Activated T-cell treated with anti-CD3 and anti-CD28 coated beads, Interleukin-2, amount 50 U/mL, for 4 hours (primary cell): ENCODE data around the gene ZNF296. TPM values are rescaled to one million over a fixed set of nuclear protein-coding genes. Genes with fewer than 3 reads are reported as not detected.
A peak's percentile ranks its signal among the peaks of the same experiment; 100 is the strongest.

Experiments
- ATAC-seq, 2 donors: fragments of 200-7000 bp; cut with Tn5 transposase; one replicate each; pipeline ENCODE4 v1.10.0; 2021
- DNase-seq: peaks from one replicate; pipeline ENCODE4 v3.0.0-alpha.2; 2020
- H3K27me3 Mint-ChIP-seq: one replicate; pipeline ENCODE4 v1.8.0; 2021; ENCODE audit warnings: low read depth, mixed read lengths
- H3K36me3 Mint-ChIP-seq: one replicate; pipeline ENCODE4 v1.8.0; 2022; ENCODE audit warnings: mixed read lengths; ENCODE audit not compliant: insufficient read depth
- H3K4me1 Mint-ChIP-seq: one replicate; pipeline ENCODE4 v1.8.0; 2021; ENCODE audit warnings: low read depth, mixed read lengths
- H3K4me3 Mint-ChIP-seq: one replicate; pipeline ENCODE4 v1.8.0; 2021; ENCODE audit warnings: mild to moderate bottlenecking, moderate library complexity, mixed read lengths
- H3K9me3 Mint-ChIP-seq: one replicate; pipeline ENCODE4 v1.8.0; 2021; ENCODE audit warnings: mixed read lengths
- total RNA-seq, 3 donors: library from RNA; stranded (reverse); gene quantifications; one replicate each; pipeline ENCODE4 v1.2.1, GENCODE V29; 2021

Gene ZNF296
- total RNA-seq, 3 donors from 2014 or later = 7.8 to 10.2 (median 8.6) TPM

- Mint-ChIP-seq H3K27me3 (no peaks in the 10 kb centered on the region), H3K4me3 (no peak overlapping the region), H3K4me1 (peaks cover 72% of the 10 kb centered on the region), H3K9me3 (no peaks in the 10 kb centered on the region), H3K36me3 (peaks cover 13% of the 10 kb centered on the region)
- ATAC-seq (no peak), DNase-seq (no peak)
These were observed 21.7 kb upstream of the ZNF296 start for GRCh38 chr19:45097776-45098520.

GRCh38 chr19:45097450-45097775 lies 21.1 kb upstream of the ZNF296 start:
- ATAC-seq = no peak
- H3K9me3 Mint-ChIP-seq = no peaks in the 10 kb centered on the region
- H3K4me1 Mint-ChIP-seq = peaks cover 70% of the 10 kb centered on the region
- H3K4me3 Mint-ChIP-seq = no peak overlapping the region
- H3K27me3 Mint-ChIP-seq = no peaks in the 10 kb centered on the region
- peaks cover 13% of the 10 kb centered on the region for H3K36me3 Mint-ChIP-seq
- no peak for DNase-seq

DNA sequence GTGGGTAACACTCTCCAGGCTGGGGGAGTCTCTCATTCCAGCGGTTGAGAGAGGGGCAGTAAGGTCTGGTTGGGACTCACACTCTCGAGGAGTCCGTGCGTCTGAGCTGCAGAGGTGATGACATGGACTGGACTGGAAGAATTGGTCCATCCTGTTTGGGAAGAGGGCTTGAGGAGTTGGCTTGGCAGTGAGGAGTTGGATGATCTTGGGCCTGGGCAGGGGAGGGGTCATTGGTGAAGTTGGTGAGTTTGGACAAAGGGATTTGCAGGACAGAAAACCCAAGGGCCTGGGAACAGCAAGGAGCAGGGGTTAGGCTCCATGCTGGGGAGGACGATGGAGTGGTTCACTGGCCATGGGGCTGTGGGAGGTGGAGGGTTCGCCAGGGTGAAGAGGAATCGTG lies 20.4 kb upstream of the ZNF296 start:
- Mint-ChIP-seq H3K9me3 (no peaks in the 10 kb centered on the region), H3K27me3 (no peaks in the 10 kb centered on the region), H3K4me3 (no peak overlapping the region), H3K4me1 (peaks cover 69% of the 10 kb centered on the region), H3K36me3 (peaks cover 17% of the 10 kb centered on the region)
- no peak for DNase-seq
- ATAC-seq = no peak

GRCh38 chr19:45095496-45096413 lies 19.5 kb upstream of the ZNF296 start:
- Mint-ChIP-seq H3K36me3 (peaks cover 23% of the 10 kb centered on the region), H3K4me1 (peaks cover 71% of the 10 kb centered on the region), H3K4me3 (peak overlapping the region; percentile 38), H3K9me3 (peaks cover 3% of the 10 kb centered on the region), H3K27me3 (no peaks in the 10 kb centered on the region)
- DNase-seq = no peak
- no peak for ATAC-seq

GRCh38 chr19:45094707-45095106 lies 18.4 kb upstream of the ZNF296 start:
- ATAC-seq = no peak
- peaks cover 26% of the 10 kb centered on the region for H3K36me3 Mint-ChIP-seq
- peaks cover 3% of the 10 kb centered on the region for H3K9me3 Mint-ChIP-seq
- DNase-seq = no peak
- H3K27me3 Mint-ChIP-seq = no peaks in the 10 kb centered on the region
- peak overlapping the region; percentile 94 for H3K4me3 Mint-ChIP-seq
- peaks cover 75% of the 10 kb centered on the region for H3K4me1 Mint-ChIP-seq

DNA sequence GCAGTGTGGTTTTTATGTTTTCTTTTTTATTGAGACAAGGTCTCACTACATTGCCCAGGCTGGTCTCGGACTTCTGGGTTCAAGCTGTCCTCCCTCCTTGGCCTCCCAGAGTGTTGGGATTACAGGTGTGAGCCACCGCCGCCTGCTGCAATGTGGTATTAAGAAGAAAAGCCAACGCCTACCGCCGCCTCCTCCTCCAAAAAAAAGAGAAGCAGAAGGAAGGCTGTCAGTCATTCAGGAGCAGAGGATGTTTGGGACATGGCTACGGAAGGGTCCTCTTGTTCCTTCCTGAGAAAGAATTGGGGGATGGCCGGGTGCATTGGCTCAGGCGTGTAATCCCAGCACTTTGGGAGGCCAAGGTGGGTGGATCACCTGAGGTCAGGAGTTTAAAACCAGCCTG lies 17.9 kb upstream of the ZNF296 start:
- no peak for ATAC-seq
- peaks cover 70% of the 10 kb centered on the region for H3K4me1 Mint-ChIP-seq
- peaks cover 3% of the 10 kb centered on the region for H3K9me3 Mint-ChIP-seq
- H3K27me3 Mint-ChIP-seq = no peaks in the 10 kb centered on the region
- peak overlapping the region; percentile 94 for H3K4me3 Mint-ChIP-seq
- DNase-seq = no peak
- H3K36me3 Mint-ChIP-seq = peaks cover 26% of the 10 kb centered on the region

- ATAC-seq = peak; percentile 74 to 76
- H3K27me3 Mint-ChIP-seq = no peaks in the 10 kb centered on the region
- peak; percentile 89 for DNase-seq
- peaks cover 26% of the 10 kb centered on the region for H3K36me3 Mint-ChIP-seq
- H3K4me3 Mint-ChIP-seq = peak within 1 kb of the TSS; percentile 94
- H3K4me1 Mint-ChIP-seq = peaks cover 68% of the 10 kb centered on the region
- H3K9me3 Mint-ChIP-seq = peaks cover 3% of the 10 kb centered on the region
These were observed 16.7 kb upstream of the ZNF296 start, which contains the start of gene PPP1R37 for GRCh38 chr19:45092747-45093678. PPP1R37 (plus strand) TSS chr19:45093179; CDS start chr19:45093326, 147 bp downstream.

GRCh38 chr19:45091031-45091923 lies 15.0 kb upstream of the ZNF296 start:
- peak; percentile 95 for DNase-seq
- H3K9me3 Mint-ChIP-seq = peaks cover 3% of the 10 kb centered on the region
- no peaks in the 10 kb centered on the region for H3K27me3 Mint-ChIP-seq
- H3K36me3 Mint-ChIP-seq = peaks cover 27% of the 10 kb centered on the region
- peaks cover 63% of the 10 kb centered on the region for H3K4me1 Mint-ChIP-seq
- H3K4me3 Mint-ChIP-seq = peak overlapping the region; percentile 94
- peak; percentile 81 for ATAC-seq

- no peak overlapping the region for H3K4me3 Mint-ChIP-seq
- H3K27me3 Mint-ChIP-seq = no peaks in the 10 kb centered on the region
- peaks cover 23% of the 10 kb centered on the region for H3K36me3 Mint-ChIP-seq
- ATAC-seq (no peak), DNase-seq (no peak)
- peaks cover 3% of the 10 kb centered on the region for H3K9me3 Mint-ChIP-seq
- peaks cover 58% of the 10 kb centered on the region for H3K4me1 Mint-ChIP-seq
These were observed 14.3 kb upstream of the ZNF296 start for GRCh38 chr19:45090606-45091005.

- ATAC-seq (no peak), DNase-seq (no peak)
- Mint-ChIP-seq H3K9me3 (peaks cover 3% of the 10 kb centered on the region), H3K4me3 (no peak overlapping the region), H3K27me3 (no peaks in the 10 kb centered on the region), H3K4me1 (peaks cover 61% of the 10 kb centered on the region), H3K36me3 (peaks cover 27% of the 10 kb centered on the region)
These were observed 13.8 kb upstream of the ZNF296 start for GRCh38 chr19:45090034-45090433.

- Mint-ChIP-seq H3K36me3 (peaks cover 22% of the 10 kb centered on the region), H3K27me3 (no peaks in the 10 kb centered on the region), H3K9me3 (peaks cover 3% of the 10 kb centered on the region), H3K4me1 (peaks cover 42% of the 10 kb centered on the region), H3K4me3 (peak overlapping the region; percentile 53)
- peak; percentile 8 to 22 for ATAC-seq
- DNase-seq = peak; percentile 28
These were observed 11.3 kb upstream of the ZNF296 start for GRCh38 chr19:45087531-45087930.

- ATAC-seq = no peak
- Mint-ChIP-seq H3K4me3 (no peak overlapping the region), H3K4me1 (peaks cover 42% of the 10 kb centered on the region), H3K9me3 (peaks cover 3% of the 10 kb centered on the region), H3K27me3 (no peaks in the 10 kb centered on the region), H3K36me3 (peaks cover 25% of the 10 kb centered on the region)
- DNase-seq = no peak
These were observed 10.2 kb upstream of the ZNF296 start for GRCh38 chr19:45086480-45086879.

DNA sequence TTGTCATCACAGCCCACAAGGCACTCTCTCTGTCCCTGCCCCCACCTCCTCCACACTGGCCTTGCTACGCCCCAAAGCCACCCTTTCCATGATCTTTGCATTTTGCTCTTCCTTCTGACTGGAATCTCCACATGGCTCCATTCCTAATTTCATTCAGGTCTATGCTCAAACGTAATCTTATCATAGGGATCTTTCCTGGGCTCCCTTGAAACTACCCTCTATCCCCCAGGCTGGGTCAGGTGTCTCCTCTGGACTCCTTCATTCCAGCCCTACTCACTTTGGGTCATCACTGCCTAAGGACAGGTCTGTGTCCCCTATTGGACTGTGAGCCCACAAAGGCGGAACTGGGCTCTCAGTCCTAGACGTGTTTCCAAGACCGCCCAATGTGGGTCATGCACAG lies 5.9 kb upstream of the ZNF296 start:
- no peaks in the 10 kb centered on the region for H3K27me3 Mint-ChIP-seq
- DNase-seq (no peak), ATAC-seq (no peak)
- H3K36me3 Mint-ChIP-seq = peaks cover 16% of the 10 kb centered on the region
- peaks cover 44% of the 10 kb centered on the region for H3K4me1 Mint-ChIP-seq
- H3K9me3 Mint-ChIP-seq = no peaks in the 10 kb centered on the region
- peak overlapping the region; percentile 34 for H3K4me3 Mint-ChIP-seq
